IPS-20b (cell line): Measurements from ENCODE around the gene ATIC.

Experiments used
- H3K27ac ChIP-seq: one replicate; pipeline ENCODE4 v1.5.1; 2013; ENCODE audit warnings: low read length
- H3K27me3 ChIP-seq: 2 replicates; pipeline ENCODE4 v1.6.1; 2013; ENCODE audit warnings: mild to moderate bottlenecking, low read length, inconsistent platforms; ENCODE audit not compliant: insufficient read depth
- H3K36me3 ChIP-seq: 2 replicates; pipeline ENCODE4 v1.6.1; 2013; ENCODE audit warnings: low read depth, mild to moderate bottlenecking, inconsistent platforms, low read length, moderate library complexity; ENCODE audit not compliant: insufficient read depth
- H3K4me1 ChIP-seq: 2 replicates; pipeline ENCODE4 v1.6.1; 2013; ENCODE audit warnings: mild to moderate bottlenecking, control low read depth, inconsistent platforms, low read length, moderate library complexity; ENCODE audit not compliant: insufficient read depth
- H3K4me3 ChIP-seq: 2 replicates; pipeline ENCODE4 v1.5.1; 2013; ENCODE audit warnings: mild to moderate bottlenecking, low read length, inconsistent platforms
- H3K9ac ChIP-seq: 2 replicates; pipeline ENCODE4 v1.6.1; 2013; ENCODE audit warnings: low read depth, mild to moderate bottlenecking, inconsistent platforms, low read length, moderate library complexity
- H3K9me3 ChIP-seq: 2 replicates; pipeline ENCODE4 v1.6.1; 2013; ENCODE audit warnings: mild to moderate bottlenecking, low read depth, low read length, inconsistent platforms; ENCODE audit not compliant: insufficient read depth

Gene ATIC

GRCh38 chr2:215363039-215363438 lies 51.2 kb downstream of the ATIC start:
- Histone ChIP-seq H3K4me3 (no peak overlapping the region), H3K27ac (no peak overlapping the region), H3K36me3 (peaks cover 87% of the 10 kb centered on the region), H3K4me1 (no peaks in the 10 kb centered on the region), H3K9ac (no peak overlapping the region), H3K9me3 (no peaks in the 10 kb centered on the region), H3K27me3 (no peaks in the 10 kb centered on the region)

GRCh38 chr2:215363461-215364156 lies 51.8 kb downstream of the ATIC start:
- H3K36me3 ChIP-seq: peaks cover 91% of the 10 kb centered on the region

GRCh38 chr2:215364157-215365155 lies 52.6 kb downstream of the ATIC start:
- H3K4me1 ChIP-seq: no peaks in the 10 kb centered on the region
- H3K36me3 ChIP-seq: peaks cover 92% of the 10 kb centered on the region

More at GRCh38 chr2:215363461-215364156, 51.8 kb downstream of the ATIC start:
- Histone ChIP-seq H3K9ac (no peak overlapping the region), H3K9me3 (no peaks in the 10 kb centered on the region), H3K27me3 (no peaks in the 10 kb centered on the region), H3K4me1 (no peaks in the 10 kb centered on the region), H3K27ac (no peak overlapping the region), H3K4me3 (no peak overlapping the region)

GRCh38 chr2:215365184-215365658 lies 53.4 kb downstream of the ATIC start:
- Histone ChIP-seq H3K9ac (no peak overlapping the region), H3K4me1 (no peaks in the 10 kb centered on the region), H3K9me3 (no peaks in the 10 kb centered on the region), H3K27ac (no peak overlapping the region), H3K36me3 (peaks cover 92% of the 10 kb centered on the region), H3K27me3 (no peaks in the 10 kb centered on the region), H3K4me3 (no peak overlapping the region)

More at GRCh38 chr2:215364157-215365155, 52.6 kb downstream of the ATIC start:
- no peaks in the 10 kb centered on the region for H3K9me3 ChIP-seq
- H3K27ac ChIP-seq: no peak overlapping the region
- H3K9ac ChIP-seq: no peak overlapping the region
- H3K4me3 ChIP-seq: no peak overlapping the region
- no peaks in the 10 kb centered on the region for H3K27me3 ChIP-seq

- no peak overlapping the region for H3K4me3 ChIP-seq
- no peaks in the 10 kb centered on the region for H3K4me1 ChIP-seq
- H3K9me3 ChIP-seq: no peaks in the 10 kb centered on the region
- no peak overlapping the region for H3K27ac ChIP-seq
- H3K27me3 ChIP-seq: no peaks in the 10 kb centered on the region
- H3K9ac ChIP-seq: no peak overlapping the region
- H3K36me3 ChIP-seq: peaks cover 88% of the 10 kb centered on the region
These were observed 54.7 kb downstream of the ATIC start for GRCh38 chr2:215366440-215367032.

DNA sequence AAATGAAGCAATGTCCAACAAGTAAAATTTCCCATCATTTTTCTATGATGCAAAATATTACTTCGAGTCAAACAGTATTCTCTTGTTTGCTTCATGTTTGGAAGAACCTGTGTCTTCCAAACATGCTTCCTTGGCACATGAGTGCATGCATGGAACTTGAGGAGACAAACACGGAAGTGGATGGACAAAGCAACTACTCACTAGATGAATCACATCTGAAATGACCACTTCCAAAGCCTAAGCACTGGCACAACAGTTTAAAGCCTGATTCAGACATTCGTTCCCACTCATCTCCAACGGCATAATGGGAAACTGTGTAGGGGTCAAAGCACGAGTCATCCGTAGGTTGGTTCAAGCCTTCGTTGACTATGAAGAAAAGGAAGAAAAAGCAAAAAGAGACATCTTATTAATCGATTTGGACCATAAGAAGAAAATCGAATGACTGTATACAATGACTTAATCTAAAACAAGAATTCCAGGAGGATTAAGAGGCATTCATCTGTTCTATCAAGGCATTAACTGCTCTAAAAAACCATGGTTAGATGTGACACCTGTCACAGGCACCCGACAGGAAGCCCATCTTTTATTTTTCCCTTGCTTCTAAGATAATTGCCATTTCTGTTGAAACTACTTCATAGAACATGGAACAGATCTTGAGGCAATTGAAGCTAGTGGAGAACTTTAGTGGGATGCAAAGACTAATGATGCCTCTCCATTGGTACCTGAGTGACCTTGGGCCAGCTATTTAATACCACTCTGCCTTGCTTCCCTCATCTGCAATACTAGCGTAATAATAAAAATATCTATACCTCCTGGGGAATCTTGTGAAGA lies 56.0 kb downstream of the ATIC start:
- Histone ChIP-seq H3K4me1 (no peaks in the 10 kb centered on the region), H3K36me3 (peaks cover 88% of the 10 kb centered on the region), H3K27me3 (no peaks in the 10 kb centered on the region), H3K9ac (no peak overlapping the region), H3K27ac (no peak overlapping the region), H3K9me3 (no peaks in the 10 kb centered on the region), H3K4me3 (no peak overlapping the region)

GRCh38 chr2:215368493-215368809 lies 56.6 kb downstream of the ATIC start:
- Histone ChIP-seq H3K4me1 (no peaks in the 10 kb centered on the region), H3K4me3 (no peak overlapping the region), H3K36me3 (peaks cover 88% of the 10 kb centered on the region), H3K9me3 (no peaks in the 10 kb centered on the region), H3K27ac (no peak overlapping the region), H3K9ac (no peak overlapping the region), H3K27me3 (no peaks in the 10 kb centered on the region)

DNA sequence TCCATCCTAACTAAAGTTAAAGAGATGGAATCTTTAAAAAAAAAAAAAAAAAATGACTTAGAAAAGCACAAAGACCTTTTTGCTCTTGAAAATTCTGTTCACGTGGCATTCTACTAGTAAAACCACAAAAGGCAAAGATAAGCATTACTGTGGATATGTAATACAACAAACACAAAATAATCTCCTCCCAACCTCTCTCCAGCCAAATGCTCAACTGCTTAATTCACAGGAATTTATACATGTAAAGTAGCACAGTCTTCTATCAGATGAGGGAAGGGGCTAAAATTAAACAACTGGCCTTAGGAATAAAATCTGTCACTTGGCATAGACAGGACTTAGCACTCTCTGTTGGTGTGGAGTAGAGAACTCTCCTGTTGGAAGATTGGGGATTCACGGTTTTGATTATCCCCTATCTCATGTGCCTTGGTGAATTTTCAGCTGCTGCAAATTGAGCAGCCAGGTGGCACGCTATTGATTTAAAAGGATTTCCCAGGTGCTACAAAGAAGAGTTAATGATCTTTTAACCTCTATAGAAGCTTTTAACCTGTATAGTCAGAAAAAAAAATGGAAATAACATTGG lies 57.4 kb downstream of the ATIC start:
- H3K9ac ChIP-seq: no peak overlapping the region
- no peak overlapping the region for H3K27ac ChIP-seq
- H3K4me1 ChIP-seq: no peaks in the 10 kb centered on the region
- no peak overlapping the region for H3K4me3 ChIP-seq
- H3K36me3 ChIP-seq: peaks cover 85% of the 10 kb centered on the region
- H3K27me3 ChIP-seq: no peaks in the 10 kb centered on the region
- no peaks in the 10 kb centered on the region for H3K9me3 ChIP-seq

DNA sequence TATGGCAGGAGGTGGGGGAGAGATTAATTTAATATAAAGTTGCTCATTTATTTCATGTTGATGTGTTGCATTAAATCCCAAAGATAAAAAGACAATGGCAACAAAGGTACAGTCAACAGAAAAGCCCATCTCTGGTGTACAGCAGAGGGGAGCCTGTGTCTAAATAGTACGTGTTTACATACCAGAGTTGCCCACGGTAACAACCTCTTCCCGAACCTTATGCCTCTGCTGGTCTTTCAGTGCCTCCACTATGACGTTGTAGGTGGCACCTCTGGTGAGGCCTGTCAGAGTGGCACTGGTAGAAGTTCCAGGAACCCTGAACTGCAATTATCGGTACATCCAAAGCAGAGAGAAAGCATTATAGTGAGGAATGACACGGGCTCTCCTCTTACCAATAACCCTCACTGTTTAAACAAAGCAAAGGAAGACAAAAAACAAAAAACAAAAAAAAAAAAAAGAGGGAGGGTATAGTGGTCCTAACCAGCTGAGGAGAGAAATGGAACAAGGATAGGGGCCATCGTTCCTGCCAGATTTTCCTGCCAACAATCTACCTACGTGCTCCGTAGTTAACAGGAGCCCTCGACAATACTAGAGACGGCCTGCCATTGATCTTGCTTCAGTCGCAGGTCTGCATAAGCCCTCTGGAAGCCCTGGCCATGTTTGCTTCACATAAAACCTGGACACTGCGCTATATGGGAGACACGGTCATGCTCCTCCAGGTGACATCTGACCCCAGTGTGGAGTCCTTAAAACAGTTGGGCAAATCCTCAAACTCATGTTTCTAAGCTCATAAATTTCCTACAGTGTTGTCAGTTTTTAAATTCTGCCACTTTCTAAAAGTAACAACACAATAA lies 58.5 kb downstream of the ATIC start:
- H3K27me3 ChIP-seq: no peaks in the 10 kb centered on the region
- no peak overlapping the region for H3K27ac ChIP-seq
- no peak overlapping the region for H3K9ac ChIP-seq
- no peak overlapping the region for H3K4me3 ChIP-seq
- H3K4me1 ChIP-seq: no peaks in the 10 kb centered on the region
- no peaks in the 10 kb centered on the region for H3K9me3 ChIP-seq
- H3K36me3 ChIP-seq: peaks cover 85% of the 10 kb centered on the region
